H1 (cell line): Measurements from ENCODE around the gene KCNN4. TPM values are rescaled to one million over a fixed set of nuclear protein-coding genes. Genes with fewer than 3 reads are reported as not detected.

ENCODE experiments used
- CBX5 ChIP-seq: fragments of 300-800, 300-1000 bp; sonication (generic); IDR thresholded peaks from 2 replicates; pipeline ENCODE4 v1.7.1; 2016; ENCODE audit warnings: antibody characterized with exemption, low read length, low read depth
- CHD7 ChIP-seq: fragments of 300-600 bp; sonication (generic); IDR thresholded peaks from 2 replicates; pipeline ENCODE4 v1.7.1; 2012; ENCODE audit warnings: low read length, moderate library complexity, mild to moderate bottlenecking, inconsistent platforms; ENCODE audit not compliant: insufficient replicate concordance
- EGR1 ChIP-seq: IDR thresholded peaks from 2 replicates; pipeline ENCODE4 v1.6.1; 2011; ENCODE audit warnings: low read depth, low read length, borderline replicate concordance
- GABPA ChIP-seq: IDR thresholded peaks from 2 replicates; pipeline ENCODE4 v1.6.1; 2011; ENCODE audit warnings: mild to moderate bottlenecking, low read length, moderate library complexity, borderline replicate concordance; ENCODE audit not compliant: insufficient read depth
- NANOG ChIP-seq: IDR thresholded peaks from 2 replicates; pipeline ENCODE4 v1.6.1; 2011; ENCODE audit warnings: low read length, low read depth, mild to moderate bottlenecking, inconsistent platforms; ENCODE audit not compliant: insufficient read depth, poor library complexity, severe bottlenecking
- POLR2AphosphoS5 ChIP-seq: IDR thresholded peaks from 2 replicates; pipeline ENCODE4 v1.6.1; 2011; ENCODE audit warnings: low read depth, low read length
- SP1 ChIP-seq: IDR thresholded peaks from 2 replicates; pipeline ENCODE4 v1.6.1; 2011; ENCODE audit warnings: low read depth, low read length
- TAF1 ChIP-seq: IDR thresholded peaks from 2 replicates; pipeline ENCODE4 v1.6.1; 2011; ENCODE audit warnings: mild to moderate bottlenecking, low read depth, low read length
- polyA plus RNA-seq, 7 experiments: library from polyadenylated mRNA; depleted of rRNA in 3 of 7; stranded (reverse) in 5 of 7; unstranded in 2 of 7; fragments of >200 nt in 5 of 7; fragments of 200-250 nt in 2 of 7; gene quantifications; 1 replicate in 5 of 7; 2 replicates in 1 of 7; 4 replicates in 1 of 7; pipeline versions ENCODE4 v1.2.1 to v1.2.3, GENCODE V29; 2011 to 2013; ENCODE audit warnings: missing spikeins in 2 of 7, mixed read lengths in 2 of 7
- total RNA-seq: library from RNA; stranded (reverse); fragmentation: NEBNext Ultra II Directional; extraction: Animal tissue kit (Norgen Biotek cat#: 25700); gene quantifications from 2 replicates; pipeline ENCODE4 v1.2.1, GENCODE V29; 2021
- TF ChIP-seq, protein P1 (sequence below): IDR thresholded peaks from 2 replicates; pipeline ENCODE4 v1.6.1; 2012; ENCODE audit warnings: inconsistent platforms

The KCNN4 gene
- total and polyA plus RNA-seq, 2 of the 8 experiments (the other 6 are each of a cell fraction or from before 2014, with no cell fraction given) = 0.78 to 1.5 TPM

GRCh38 chr19:43774103-43774939 lies 6.5 kb downstream of the KCNN4 start (continued):
- TF ChIP-seq CHD7 (no peak), NANOG (peak; percentile 69), SP1 (0 out of 2 replicates have a peak, but pooled peaks have one; percentile 10), EGR1 (peak; percentile 43; the same call in 1 of the 2 replicates), CBX5 (no peak), POLR2AphosphoS5 (no peak), GABPA (0 out of 2 replicates have a peak, but pooled peaks have one; percentile 39), TAF1 (0 out of 2 replicates have a peak, but pooled peaks have one; percentile 16)
- TF ChIP-seq, protein P1, sequence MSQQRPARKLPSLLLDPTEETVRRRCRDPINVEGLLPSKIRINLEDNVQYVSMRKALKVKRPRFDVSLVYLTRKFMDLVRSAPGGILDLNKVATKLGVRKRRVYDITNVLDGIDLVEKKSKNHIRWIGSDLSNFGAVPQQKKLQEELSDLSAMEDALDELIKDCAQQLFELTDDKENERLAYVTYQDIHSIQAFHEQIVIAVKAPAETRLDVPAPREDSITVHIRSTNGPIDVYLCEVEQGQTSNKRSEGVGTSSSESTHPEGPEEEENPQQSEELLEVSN = peak; percentile 73; the same call in 1 of the 2 replicates
